Measurements from ENCODE around the gene FOSL1.

Gene FOSL1

GRCh38 chr11:65906602-65907001, 6.4 kb upstream of the FOSL1 start:
- H3K4me1 ChIP-seq (ENCODE audit: control insufficient read depth, low read depth, low read length) = peaks cover 1% of the 10 kb centered on the region
- no peaks in the 10 kb centered on the region for H3K36me3 ChIP-seq (ENCODE audit: control insufficient read depth, insufficient read depth, low read length)
- no peak overlapping the region for H3K23ac ChIP-seq (ENCODE audit: low read length)
- H3K79me1 ChIP-seq (ENCODE audit: low read length) = no peaks in the 10 kb centered on the region
- H3K4me2 ChIP-seq (ENCODE audit: low read length) = no peak overlapping the region
- H3K79me2 ChIP-seq (ENCODE audit: control insufficient read depth, insufficient read depth, low read length) = no peaks in the 10 kb centered on the region
- DNase-seq = no peak
- no peak overlapping the region for H2AK5ac ChIP-seq (ENCODE audit: low read length)
- H3K9ac ChIP-seq (ENCODE audit: low read length) = no peak overlapping the region
- no peak overlapping the region for H3K4ac ChIP-seq (ENCODE audit: low read depth, low read length)
- H4K5ac ChIP-seq (ENCODE audit: low read length) = no peak overlapping the region
- H3K56ac ChIP-seq (ENCODE audit: low read length) = no peak overlapping the region
- H2BK5ac ChIP-seq (ENCODE audit: low read length) = no peak overlapping the region
- H4K8ac ChIP-seq (ENCODE audit: low read depth, low read length) = no peak overlapping the region
- no peak overlapping the region for H2BK120ac ChIP-seq (ENCODE audit: low read depth, low read length)
- no peak overlapping the region for H2BK15ac ChIP-seq (replicated peaks; ENCODE audit: low read depth)
- H3K18ac ChIP-seq (ENCODE audit: low read length) = no peak overlapping the region
- H3K4me3 ChIP-seq (ENCODE audit: low read length) = no peak overlapping the region
- no peak overlapping the region for H3K27ac ChIP-seq (ENCODE audit: low read depth, low read length)
- no CpG with 5 or more reads among the region's 5 CpGs for WGBS (ENCODE audit: extremely low coverage, insufficient coverage, low lambda C conversion rate)
- H3K27me3 ChIP-seq (ENCODE audit: insufficient read depth, low read length, poor library complexity) = no peaks in the 10 kb centered on the region

- Histone ChIP-seq H3K36me3 (ENCODE audit: control insufficient read depth, insufficient read depth, low read length) (no peaks in the 10 kb centered on the region), H3K18ac (ENCODE audit: low read length) (no peak overlapping the region), H3K4ac (ENCODE audit: low read depth, low read length) (no peak overlapping the region), H3K4me2 (ENCODE audit: low read length) (no peak overlapping the region), H2AK5ac (ENCODE audit: low read length) (no peak overlapping the region), H3K27me3 (ENCODE audit: insufficient read depth, low read length, poor library complexity) (peaks cover 7% of the 10 kb centered on the region), H3K56ac (ENCODE audit: low read length) (no peak overlapping the region), H2BK120ac (ENCODE audit: low read depth, low read length) (no peak overlapping the region), H3K4me3 (ENCODE audit: low read length) (no peak overlapping the region), H3K23ac (ENCODE audit: low read length) (no peak overlapping the region), H3K9ac (ENCODE audit: low read length) (no peak overlapping the region), H4K8ac (ENCODE audit: low read depth, low read length) (no peak overlapping the region), H3K79me1 (ENCODE audit: low read length) (no peaks in the 10 kb centered on the region), H3K79me2 (ENCODE audit: control insufficient read depth, insufficient read depth, low read length) (no peaks in the 10 kb centered on the region), H2BK15ac (replicated peaks; ENCODE audit: low read depth) (no peak overlapping the region), H3K4me1 (ENCODE audit: control insufficient read depth, low read depth, low read length) (no peaks in the 10 kb centered on the region), H3K27ac (ENCODE audit: low read depth, low read length) (no peak overlapping the region), H2BK5ac (ENCODE audit: low read length) (no peak overlapping the region), H4K5ac (ENCODE audit: low read length) (no peak overlapping the region)
- DNase-seq = no peak
- no CpG with 5 or more reads among the region's 8 CpGs for WGBS (ENCODE audit: extremely low coverage, insufficient coverage, low lambda C conversion rate)
These were observed 3.5 kb upstream of the FOSL1 start for GRCh38 chr11:65903715-65904114.

- Histone ChIP-seq H2AK5ac (ENCODE audit: low read length) (no peak overlapping the region), H3K56ac (ENCODE audit: low read length) (peak overlapping the region; percentile 34), H3K4me3 (ENCODE audit: low read length) (no peak overlapping the region), H3K4me2 (ENCODE audit: low read length) (no peak overlapping the region), H4K8ac (ENCODE audit: low read depth, low read length) (no peak overlapping the region), H3K23ac (ENCODE audit: low read length) (no peak overlapping the region), H3K18ac (ENCODE audit: low read length) (no peak overlapping the region), H3K79me1 (ENCODE audit: low read length) (no peaks in the 10 kb centered on the region), H3K36me3 (ENCODE audit: control insufficient read depth, insufficient read depth, low read length) (no peaks in the 10 kb centered on the region), H3K4ac (ENCODE audit: low read depth, low read length) (no peak overlapping the region), H3K27ac (ENCODE audit: low read depth, low read length) (no peak overlapping the region), H3K9ac (ENCODE audit: low read length) (no peak overlapping the region), H2BK5ac (ENCODE audit: low read length) (no peak overlapping the region), H4K5ac (ENCODE audit: low read length) (no peak overlapping the region), H2BK120ac (ENCODE audit: low read depth, low read length) (no peak overlapping the region), H2BK15ac (replicated peaks; ENCODE audit: low read depth) (no peak overlapping the region), H3K27me3 (ENCODE audit: insufficient read depth, low read length, poor library complexity) (peaks cover 7% of the 10 kb centered on the region), H3K4me1 (ENCODE audit: control insufficient read depth, low read depth, low read length) (no peaks in the 10 kb centered on the region), H3K79me2 (ENCODE audit: control insufficient read depth, insufficient read depth, low read length) (no peaks in the 10 kb centered on the region)
- DNase-seq = peak; percentile 96
- WGBS (ENCODE audit: extremely low coverage, insufficient coverage, low lambda C conversion rate) = no CpG with 5 or more reads among the region's 5 CpGs
These were observed 2.9 kb upstream of the FOSL1 start for GRCh38 chr11:65903068-65903481.

- H3K27me3 ChIP-seq (ENCODE audit: insufficient read depth, low read length, poor library complexity) = peaks cover 7% of the 10 kb centered on the region
- no CpG with 5 or more reads among the region's 11 CpGs for WGBS (ENCODE audit: extremely low coverage, insufficient coverage, low lambda C conversion rate)
- no peak overlapping the region for H4K8ac ChIP-seq (ENCODE audit: low read depth, low read length)
- no peak overlapping the region for H2BK15ac ChIP-seq (replicated peaks; ENCODE audit: low read depth)
- H3K4me1 ChIP-seq (ENCODE audit: control insufficient read depth, low read depth, low read length) = no peaks in the 10 kb centered on the region
- no peak for DNase-seq
- no peak overlapping the region for H3K18ac ChIP-seq (ENCODE audit: low read length)
- no peak overlapping the region for H2BK5ac ChIP-seq (ENCODE audit: low read length)
- H3K4me3 ChIP-seq (ENCODE audit: low read length) = no peak overlapping the region
- no peaks in the 10 kb centered on the region for H3K79me2 ChIP-seq (ENCODE audit: control insufficient read depth, insufficient read depth, low read length)
- no peak overlapping the region for H2BK120ac ChIP-seq (ENCODE audit: low read depth, low read length)
- H3K23ac ChIP-seq (ENCODE audit: low read length) = no peak overlapping the region
- no peak overlapping the region for H3K9ac ChIP-seq (ENCODE audit: low read length)
- H3K4me2 ChIP-seq (ENCODE audit: low read length) = no peak overlapping the region
- no peaks in the 10 kb centered on the region for H3K79me1 ChIP-seq (ENCODE audit: low read length)
- H3K4ac ChIP-seq (ENCODE audit: low read depth, low read length) = no peak overlapping the region
- no peaks in the 10 kb centered on the region for H3K36me3 ChIP-seq (ENCODE audit: control insufficient read depth, insufficient read depth, low read length)
- no peak overlapping the region for H3K56ac ChIP-seq (ENCODE audit: low read length)
- no peak overlapping the region for H4K5ac ChIP-seq (ENCODE audit: low read length)
- no peak overlapping the region for H3K27ac ChIP-seq (ENCODE audit: low read depth, low read length)
- no peak overlapping the region for H2AK5ac ChIP-seq (ENCODE audit: low read length)
These were observed 652 bp upstream of the FOSL1 start for GRCh38 chr11:65900899-65901180.

DNA sequence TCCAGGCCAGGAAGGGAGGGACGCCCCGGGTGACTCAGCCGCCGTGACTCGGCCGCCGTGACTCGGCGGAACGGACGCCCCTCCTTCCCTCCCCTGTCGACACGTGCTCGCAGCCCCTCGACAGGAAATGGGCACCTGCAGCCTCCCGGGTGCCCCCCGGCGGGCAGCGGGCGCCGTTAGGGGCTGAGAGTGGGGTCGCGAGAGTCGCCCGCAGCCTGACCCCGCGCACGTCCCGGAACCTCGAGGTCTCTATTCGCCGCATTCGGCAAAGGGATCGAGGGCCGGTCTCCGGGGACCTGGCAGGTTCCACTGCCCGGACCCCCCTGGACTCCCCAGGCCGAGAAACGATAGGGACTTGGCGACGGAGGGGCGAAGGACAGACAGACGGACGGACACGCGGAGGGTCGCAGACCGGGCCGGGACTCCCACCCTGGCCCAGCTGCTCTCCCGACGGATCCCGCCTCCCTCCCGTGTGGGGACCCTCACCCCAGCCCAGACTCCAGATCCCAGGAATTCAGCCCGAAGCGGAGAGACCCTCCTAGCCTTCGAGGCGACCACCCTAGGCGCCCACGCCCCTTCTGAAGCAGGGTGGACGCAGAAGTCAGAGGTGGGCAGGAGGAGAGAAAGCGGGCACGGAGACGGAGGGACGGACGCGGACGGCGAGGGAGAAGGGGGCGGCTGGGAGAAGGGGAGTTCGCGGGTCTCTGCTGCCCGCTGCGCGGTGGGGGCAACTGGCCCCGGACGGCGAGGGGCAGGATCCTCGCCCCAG, 648 bp downstream of the FOSL1 start:
- H2AK5ac ChIP-seq (ENCODE audit: low read length) = no peak overlapping the region
- H3K79me2 ChIP-seq (ENCODE audit: control insufficient read depth, insufficient read depth, low read length) = no peaks in the 10 kb centered on the region
- peaks cover 7% of the 10 kb centered on the region for H3K27me3 ChIP-seq (ENCODE audit: insufficient read depth, low read length, poor library complexity)
- peak overlapping the region; percentile 55 for H3K18ac ChIP-seq (ENCODE audit: low read length)
- H2BK5ac ChIP-seq (ENCODE audit: low read length) = no peak overlapping the region
- H3K79me1 ChIP-seq (ENCODE audit: low read length) = no peaks in the 10 kb centered on the region
- no peak overlapping the region for H2BK120ac ChIP-seq (ENCODE audit: low read depth, low read length)
- no peak overlapping the region for H4K5ac ChIP-seq (ENCODE audit: low read length)
- H3K23ac ChIP-seq (ENCODE audit: low read length) = peak overlapping the region; percentile 1
- no peak overlapping the region for H4K8ac ChIP-seq (ENCODE audit: low read depth, low read length)
- DNase-seq = peak; percentile 71
- H3K4me1 ChIP-seq (ENCODE audit: control insufficient read depth, low read depth, low read length) = no peaks in the 10 kb centered on the region
- peak overlapping the region; percentile 37 for H3K27ac ChIP-seq (ENCODE audit: low read depth, low read length)
- no peak overlapping the region for H3K4me3 ChIP-seq (ENCODE audit: low read length)
- no peak overlapping the region for H3K4ac ChIP-seq (ENCODE audit: low read depth, low read length)
- H3K56ac ChIP-seq (ENCODE audit: low read length) = peak overlapping the region; percentile 76
- no peaks in the 10 kb centered on the region for H3K36me3 ChIP-seq (ENCODE audit: control insufficient read depth, insufficient read depth, low read length)
- peak overlapping the region; percentile 56 for H3K9ac ChIP-seq (ENCODE audit: low read length)
- WGBS (ENCODE audit: extremely low coverage, insufficient coverage, low lambda C conversion rate) = no CpG with 5 or more reads among the region's 78 CpGs
- no peak overlapping the region for H2BK15ac ChIP-seq (replicated peaks; ENCODE audit: low read depth)
- H3K4me2 ChIP-seq (ENCODE audit: low read length) = peak overlapping the region; percentile 48

Data from mesendoderm (in vitro differentiated cells).